A549 (cell line): ENCODE measurements around the gene SSH3. TPM values are rescaled to one million over a fixed set of nuclear protein-coding genes. Genes with fewer than 3 reads are reported as not detected.

ENCODE experiments used
- ATAC-seq, 2 experiments: fragments of 200-7000 bp in 1 of 2; fragments of >200 bp in 1 of 2; cut with Nextera tagmentation in 1 of 2; cut with Tn5 transposase in 1 of 2; 3 replicates each; pipeline versions ENCODE4 v1.8.0 to v1.9.1; 2018 to 2020; ENCODE audit warnings: mild to moderate bottlenecking in 1 of 2, moderate library complexity in 1 of 2
- CTCF ChIA-PET: fragments of 300-600 bp; sonication (Branson Sonifier 250); formaldehyde crosslinking; extraction: SDS; loops from one replicate; lab custom pipeline; 2021; ENCODE audit warnings: antibody characterized with exemption, inconsistent platforms; lab: Yijun Ruan, JAX
- POLR2A ChIA-PET: fragments of 350-600 bp; formaldehyde crosslinking; extraction: SDS; loops from one replicate; lab custom pipeline; 2021; ENCODE audit warnings: antibody characterized with exemption, inconsistent platforms; lab: Yijun Ruan, JAX
- DNase-seq, 2 experiments: peaks; one replicate each; pipeline versions ENCODE4 v3.0.0 to v3.0.0-alpha.2; 2011 to 2016; ENCODE audit warnings: low read depth in 1 of 2, low spot score in 1 of 2
- FAIRE-seq: peaks from 2 replicates; lab custom pipeline; 2011; peaks lifted over from hg19 to GRCh38; lab: Jason Lieb, UNC
- H3K27ac ChIP-seq, 2 experiments: fragments of >200 bp; sonication (Bioruptor Twin); formaldehyde crosslinking; 3 replicates each; pipeline ENCODE4 v1.5.1; 2016 to 2017
- H3K4me1 ChIP-seq: fragments of >200 bp; sonication (Bioruptor Twin); formaldehyde crosslinking; 3 replicates; pipeline ENCODE4 v1.6.1; 2016
- H3K4me2 ChIP-seq: fragments of >200 bp; sonication (Bioruptor Twin); formaldehyde crosslinking; 3 replicates; pipeline ENCODE4 v1.6.1; 2016
- H3K4me3 ChIP-seq: fragments of >200 bp; sonication (Bioruptor Twin); formaldehyde crosslinking; 3 replicates; pipeline ENCODE4 v1.5.1; 2016
- H3K9me3 ChIP-seq: fragments of >200 bp; sonication (Bioruptor Twin); formaldehyde crosslinking; 3 replicates; pipeline ENCODE4 v1.6.1; 2016
- ATOH8 ChIP-seq: fragments of 250-450 bp; sonication (Bioruptor Pico); IDR thresholded peaks from 2 replicates; pipeline ENCODE4 v1.5.0; 2020; ENCODE audit warnings: low read depth, mild to moderate bottlenecking, moderate library complexity
- BHLHE40 ChIP-seq: IDR thresholded peaks from 2 replicates; pipeline ENCODE4 v1.6.1; 2012; ENCODE audit warnings: low read depth, low read length, inconsistent platforms
- CBX2 ChIP-seq: fragments of 200-600 bp; sonication (generic); IDR thresholded peaks from 2 replicates; pipeline ENCODE4 v1.6.1; 2016; ENCODE audit warnings: low read depth, mild to moderate bottlenecking, borderline replicate concordance
- CEBPB ChIP-seq, 2 experiments: fragments of >200 bp in 1 of 2; sonication (Bioruptor Twin) in 1 of 2; formaldehyde crosslinking in 1 of 2; IDR thresholded peaks; 2 replicates each; pipeline ENCODE4 v1.6.1; 2012 to 2016
- E2F6 ChIP-seq: IDR thresholded peaks from 2 replicates; pipeline ENCODE4 v1.6.1; 2012; ENCODE audit warnings: low read depth, borderline replicate concordance
- EHF ChIP-seq: fragments of 250-450 bp; sonication (Bioruptor Pico); IDR thresholded peaks from 2 replicates; pipeline ENCODE4 v1.5.0; 2020; ENCODE audit warnings: mild to moderate bottlenecking
- FOXS1 ChIP-seq: fragments of 250-450 bp; sonication (Bioruptor Pico); IDR thresholded peaks from 2 replicates; pipeline ENCODE4 v1.5.0; 2020; ENCODE audit warnings: mild to moderate bottlenecking, moderate library complexity
- GATA3 ChIP-seq: IDR thresholded peaks from 2 replicates; pipeline ENCODE4 v1.6.1; 2012; ENCODE audit warnings: borderline replicate concordance
- HEYL ChIP-seq: fragments of 250-450 bp; sonication (Bioruptor Pico); IDR thresholded peaks from 2 replicates; pipeline ENCODE4 v1.8.0; 2021; ENCODE audit warnings: mild to moderate bottlenecking, moderate library complexity
- HOXB13 ChIP-seq: fragments of 250-450 bp; sonication (Bioruptor Pico); IDR thresholded peaks from 2 replicates; pipeline ENCODE4 v1.5.0; 2020; ENCODE audit warnings: low read depth, mild to moderate bottlenecking, moderate library complexity
- HOXB5 ChIP-seq: fragments of 250-450 bp; sonication (Bioruptor Pico); IDR thresholded peaks from 2 replicates; pipeline ENCODE4 v1.5.0; 2020; ENCODE audit warnings: mild to moderate bottlenecking, moderate library complexity
- JUN ChIP-seq, 2 experiments: fragments of >200 bp; sonication (Bioruptor Twin); formaldehyde crosslinking; IDR thresholded peaks; 2 replicates in 1 of 2; 3 replicates in 1 of 2; pipeline ENCODE4 v1.6.1; 2016 to 2017
- KDM1A ChIP-seq: fragments of 200-600 bp; sonication (generic); IDR thresholded peaks from 2 replicates; pipeline ENCODE4 v1.6.1; 2016; ENCODE audit warnings: low read depth, mild to moderate bottlenecking
- MAZ ChIP-seq: fragments of 150-350 bp; IDR thresholded peaks from 2 replicates; pipeline ENCODE4 v1.6.1; 2014; ENCODE audit warnings: antibody characterized with exemption, low read depth, low read length, borderline replicate concordance
- NR3C1 ChIP-seq: fragments of >200 bp; sonication (Bioruptor Twin); formaldehyde crosslinking; IDR thresholded peaks from 3 replicates; pipeline ENCODE4 v1.6.1; 2017
- POLR2A ChIP-seq: IDR thresholded peaks from 2 replicates; pipeline ENCODE4 v1.6.1; 2012; ENCODE audit warnings: mild to moderate bottlenecking, low read length
- POLR2AphosphoS2 ChIP-seq: conservative IDR thresholded peaks from 2 replicates; pipeline ENCODE4 v1.6.1; 2012; ENCODE audit warnings: low read length, improper control_type of control experiment, inconsistent platforms
- RCOR1 ChIP-seq: fragments of 150-350 bp; IDR thresholded peaks from 2 replicates; pipeline ENCODE4 v1.6.1; 2014; ENCODE audit warnings: antibody characterized with exemption, low read length, low read depth
- REST ChIP-seq: fragments of 200-600 bp; sonication (generic); IDR thresholded peaks from 2 replicates; pipeline ENCODE4 v1.6.1; 2016; ENCODE audit warnings: antibody characterized with exemption, mild to moderate bottlenecking, moderate library complexity
- SMC3 ChIP-seq: fragments of >200 bp; sonication (Bioruptor Twin); formaldehyde crosslinking; IDR thresholded peaks from 3 replicates; pipeline ENCODE4 v1.6.1; 2018; ENCODE audit warnings: inconsistent platforms
- TFCP2L1 ChIP-seq: fragments of 250-450 bp; sonication (Bioruptor Pico); IDR thresholded peaks from 2 replicates; pipeline ENCODE4 v1.5.0; 2021; ENCODE audit warnings: mild to moderate bottlenecking
- TP53 ChIP-seq: fragments of 250-450 bp; sonication (Bioruptor Pico); IDR thresholded peaks from 2 replicates; pipeline ENCODE4 v1.5.0; 2021; ENCODE audit warnings: mild to moderate bottlenecking, moderate library complexity
- ZNF302 ChIP-seq: fragments of 250-450 bp; sonication (Bioruptor Pico); IDR thresholded peaks from 2 replicates; pipeline ENCODE4 v1.9.0; 2021; ENCODE audit warnings: inconsistent platforms, mild to moderate bottlenecking, moderate library complexity
- WGBS: methylation state at CpG from one replicate; pipeline ENCODE4 v1.1.6; 2017; ENCODE audit errors: missing lambda C conversion rate; 5-methylcytosine and 5-hydroxymethylcytosine counted together
- polyA plus RNA-seq, 4 experiments: library from polyadenylated mRNA; depleted of rRNA in 3 of 4; stranded (reverse); fragments of >200 nt; fragmentation: RNase III in 1 of 4; extraction: RNeasy Plus Mini Kit Qiagen cat#74134 plus additional on column Dnase treatment in 1 of 4; gene quantifications; 2 replicates in 3 of 4; 3 replicates in 1 of 4; pipeline ENCODE4 v1.2.3, GENCODE V29; 2011 to 2017

The SSH3 gene
- polyA plus RNA-seq, 2 of the 4 experiments (the other 2 are of a cell fraction): 13.9 to 24.1 TPM

DNA sequence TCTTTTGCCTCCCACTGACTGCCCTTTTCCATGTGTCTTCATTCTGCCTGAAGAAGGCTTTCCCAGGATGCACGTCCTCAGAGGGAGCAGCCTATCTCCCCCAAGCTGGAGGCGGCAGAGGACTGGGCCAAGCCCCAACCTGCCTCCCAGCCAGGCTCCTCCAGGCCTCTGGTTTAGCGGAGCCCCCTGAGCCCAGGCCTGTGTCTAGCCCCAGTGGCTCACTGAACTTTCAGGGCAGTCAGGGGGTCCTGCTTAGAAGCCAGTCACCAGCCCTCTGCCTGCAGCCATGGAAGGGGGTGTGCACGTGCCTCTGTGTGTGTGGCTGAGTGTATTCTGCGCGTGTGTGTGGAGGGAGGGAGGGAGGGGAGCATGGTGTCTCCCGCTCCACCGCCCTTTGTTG, 47.5 kb upstream of the SSH3 start:
- CTCF ChIA-PET: interaction anchor here (1.0 to 1.8 kb wide), 3 partner anchors 12 to 201 kb away, joined by 3 to 5 read pairs (median 3); no protein-coding TSS in a partner anchor
- Histone ChIP-seq H3K4me1 (no peaks in the 10 kb centered on the region), H3K27ac (no peak overlapping the region), H3K4me2 (no peak overlapping the region), H3K9me3 (no peaks in the 10 kb centered on the region), H3K4me3 (no peak overlapping the region)
- no peak for TF ChIP-seq ZNF302 (CRISPR knock-in tag)
- no peak for TF ChIP-seq POLR2A
- no peak for TF ChIP-seq CEBPB (IDR thresholded peaks at IDR 0.05)
- no peak for TF ChIP-seq TP53 (CRISPR knock-in tag)
- TF ChIP-seq BHLHE40: no peak
- no peak for TF ChIP-seq HOXB13 (CRISPR knock-in tag)
- no peak for TF ChIP-seq KDM1A
- TF ChIP-seq TFCP2L1 (CRISPR knock-in tag): no peak
- TF ChIP-seq HEYL (CRISPR knock-in tag): no peak
- TF ChIP-seq GATA3: no peak
- TF ChIP-seq ATOH8 (CRISPR knock-in tag): no peak
- TF ChIP-seq SMC3: no peak
- TF ChIP-seq HOXB5 (CRISPR knock-in tag): no peak
- no peak for TF ChIP-seq E2F6
- TF ChIP-seq FOXS1 (CRISPR knock-in tag): no peak
- TF ChIP-seq POLR2AphosphoS2: no peak; the same call in 1 of the 2 replicates
- TF ChIP-seq REST: no peak
- TF ChIP-seq MAZ: no peak
- FAIRE-seq (no peak), DNase-seq (no peak), ATAC-seq (no peak)
- WGBS: 90% methylated on average over 6 of the region's 8 CpGs
- POLR2A ChIA-PET: no interaction called here

GRCh38 chr11:67256477-67257135, 46.7 kb upstream of the SSH3 start:
- Histone ChIP-seq H3K27ac (no peak overlapping the region), H3K4me1 (peaks cover under 1% of the 10 kb centered on the region; the same call in 1 of the 3 replicates), H3K4me2 (no peak overlapping the region), H3K4me3 (no peak overlapping the region), H3K9me3 (no peaks in the 10 kb centered on the region)
- TF ChIP-seq POLR2AphosphoS2: no peak
- TF ChIP-seq EHF (CRISPR knock-in tag): no peak
- no peak for TF ChIP-seq GATA3
- no peak for TF ChIP-seq NR3C1
- no peak for TF ChIP-seq CBX2
- no peak for TF ChIP-seq JUN (IDR thresholded peaks at IDR 0.05)
- TF ChIP-seq RCOR1: no peak
- TF ChIP-seq POLR2A: no peak
- TF ChIP-seq KDM1A: no peak
- ATAC-seq: no peak
- DNase-seq: no peak
- FAIRE-seq: no peak
- WGBS: 85% methylated on average over 5 of the region's 5 CpGs
- POLR2A ChIA-PET: no interaction called here
- CTCF ChIA-PET: interaction anchor here (1.6 to 1.8 kb wide), 2 partner anchors 61 to 202 kb away, joined by 3 to 5 read pairs; no protein-coding TSS in a partner anchor
